Endothelial cell of umbilical vein (primary cell): ENCODE results near the gene VAV2. TPM values are rescaled to one million over a fixed set of nuclear protein-coding genes. Genes with fewer than 3 reads are reported as not detected.

Experiments used
- BruUV-seq: library from RNA; stranded (reverse); fragments of 400-500 nt; replicated peaks from 2 replicates; lab custom pipeline; 2021; lab: Mats Ljungman, UMichigan
- CTCF ChIA-PET: fragments of 300-600, 350-600 bp; sonication (Branson Sonifier 250); formaldehyde crosslinking; loops from one replicate; lab custom pipeline; 2021; ENCODE audit warnings: antibody characterized with exemption, inconsistent platforms; lab: Charles Lee
- POLR2A ChIA-PET: fragments of 300-600, 350-600 bp; sonication (Branson Sonifier 250); formaldehyde crosslinking; loops from one replicate; lab custom pipeline; 2021; ENCODE audit warnings: antibody characterized with exemption, inconsistent platforms; lab: Charles Lee
- DNase-seq: peaks from one replicate; pipeline ENCODE4 v3.0.0-alpha.2; 2011; ENCODE audit warnings: low read depth, low spot score
- FAIRE-seq: peaks from 2 replicates; lab custom pipeline; 2011; peaks lifted over from hg19 to GRCh38; lab: Jason Lieb, UNC
- H2AFZ ChIP-seq: 2 replicates; pipeline ENCODE4 v1.6.0; 2012; ENCODE audit warnings: low read depth, low read length, control low read depth, inconsistent platforms
- H3K27ac ChIP-seq: 2 replicates; pipeline ENCODE4 v1.5.1; 2011; ENCODE audit warnings: low read depth, mild to moderate bottlenecking, control low read depth, low read length, moderate library complexity; ENCODE audit not compliant: insufficient read depth
- H3K27me3 ChIP-seq, 2 experiments: 2 replicates each; pipeline versions ENCODE4 v1.6.0 to v1.6.1; 2011; ENCODE audit warnings: low read length in 2 of 2, mixed read lengths in 1 of 2; ENCODE audit not compliant: control insufficient read depth in 2 of 2, insufficient read depth in 2 of 2
- H3K36me3 ChIP-seq, 2 experiments: 2 replicates in 1 of 2; 3 replicates in 1 of 2; pipeline ENCODE4 v1.5.1; 2011; ENCODE audit warnings: low read length in 2 of 2, mild to moderate bottlenecking in 1 of 2, moderate library complexity in 1 of 2; ENCODE audit not compliant: control insufficient read depth in 2 of 2, insufficient read depth in 2 of 2; ENCODE audit errors: extremely low read depth in 1 of 2
- H3K4me1 ChIP-seq: 3 replicates; pipeline ENCODE4 v1.5.1; 2011; ENCODE audit warnings: mild to moderate bottlenecking, low read length; ENCODE audit not compliant: control insufficient read depth, insufficient read depth; ENCODE audit errors: extremely low read depth
- H3K4me2 ChIP-seq: 2 replicates; pipeline ENCODE4 v1.6.1; 2011; ENCODE audit warnings: low read length, control low read depth, mixed read lengths; ENCODE audit not compliant: insufficient read depth
- H3K4me3 ChIP-seq, 3 experiments: fragments of 200-600 bp in 1 of 3; sonication (generic), shearing (Covaris generic) in 1 of 3; replicated peaks in 1 of 3; 2 replicates each; pipeline ENCODE4 v1.5.1; 2011 to 2016; ENCODE audit warnings: control low read depth in 3 of 3, low read length in 3 of 3, mild to moderate bottlenecking in 2 of 3, inconsistent platforms in 1 of 3, low read depth in 1 of 3, moderate library complexity in 1 of 3; ENCODE audit not compliant: insufficient read depth in 1 of 3
- H3K79me2 ChIP-seq: 2 replicates; pipeline ENCODE4 v1.6.0; 2012; ENCODE audit warnings: low read length, inconsistent platforms; ENCODE audit not compliant: control insufficient read depth, insufficient read depth
- H3K9ac ChIP-seq: replicated peaks from 2 replicates; pipeline ENCODE3; 2011; ENCODE audit warnings: low read length, control low read depth; ENCODE audit not compliant: insufficient read depth; ENCODE audit errors: extremely low read depth
- H3K9me1 ChIP-seq: replicated peaks from 3 replicates; pipeline ENCODE4 v1.6.0; 2011; ENCODE audit warnings: mild to moderate bottlenecking, low read length; ENCODE audit not compliant: control insufficient read depth, insufficient read depth; ENCODE audit errors: extremely low read depth
- H3K9me3 ChIP-seq: replicated peaks from 2 replicates; pipeline ENCODE4 v1.5.1; 2012; ENCODE audit warnings: low read length, inconsistent platforms; ENCODE audit not compliant: control insufficient read depth, insufficient read depth
- H4K20me1 ChIP-seq: replicated peaks from 2 replicates; pipeline ENCODE3; 2011; ENCODE audit warnings: mild to moderate bottlenecking, low read length; ENCODE audit not compliant: control insufficient read depth, insufficient read depth; ENCODE audit errors: extremely low read depth
- CTCF ChIP-seq, 2 donors: IDR thresholded peaks; 1 replicate in 1 of 2; 2 replicates in 1 of 2; pipeline ENCODE4 v1.5.1; 2011; ENCODE audit warnings: low read length in 2 of 2, mild to moderate bottlenecking in 2 of 2, moderate library complexity in 2 of 2, control low read depth in 1 of 2, inconsistent platforms in 1 of 2, low read depth in 1 of 2; ENCODE audit not compliant: insufficient read depth in 1 of 2; ENCODE audit errors: extremely low read depth in 1 of 2
- EZH2 ChIP-seq: IDR thresholded peaks from 2 replicates; pipeline ENCODE4 v1.6.1; 2012; ENCODE audit warnings: borderline replicate concordance, low read depth, mild to moderate bottlenecking, moderate library complexity, low read length, inconsistent platforms; ENCODE audit not compliant: severe bottlenecking
- FOS ChIP-seq: IDR thresholded peaks from 2 replicates; pipeline ENCODE4 v1.6.1; 2011; ENCODE audit warnings: mild to moderate bottlenecking, low read length, moderate library complexity, borderline replicate concordance; ENCODE audit not compliant: insufficient read depth
- GATA2 ChIP-seq: IDR thresholded peaks from 2 replicates; pipeline ENCODE4 v1.7.0; 2011; ENCODE audit warnings: low read depth, mild to moderate bottlenecking, moderate library complexity, mixed read lengths, low read length; ENCODE audit not compliant: insufficient read length, insufficient read depth
- JUN ChIP-seq: IDR thresholded peaks from 2 replicates; pipeline ENCODE4 v1.6.1; 2011; ENCODE audit warnings: borderline replicate concordance, low read depth; ENCODE audit not compliant: insufficient read length, insufficient read depth
- MYC ChIP-seq: IDR thresholded peaks from one replicate; pipeline ENCODE4 v1.6.1; 2011; ENCODE audit warnings: mild to moderate bottlenecking, low read depth, low read length
- POLR2A ChIP-seq: IDR thresholded peaks from 2 replicates; pipeline ENCODE4 v1.6.1; 2012; ENCODE audit warnings: low read depth, mild to moderate bottlenecking, control low read depth, low read length
- POLR2AphosphoS5 ChIP-seq: IDR thresholded peaks from 2 replicates; pipeline ENCODE4 v1.6.1; 2012; ENCODE audit warnings: low read depth, mild to moderate bottlenecking, control low read depth, low read length, moderate library complexity; ENCODE audit not compliant: insufficient read depth
- dilution Hi-C: fragments of 300-500 bp; cut with MboI; formaldehyde crosslinking; loops from one replicate; pipeline ENCODE4 v1.15.0; 2019; ENCODE audit warnings: low sequenced_read_pairs; ENCODE audit not compliant: extremely low pct_ligation_motif_present
- intact Hi-C: fragments of 100-400 bp; cut with micrococcal nuclease; formaldehyde crosslinking; loops from one replicate; pipeline ENCODE4 v1.10.0; 2022
- polyA plus RNA-seq, 4 experiments: library from polyadenylated mRNA; depleted of rRNA in 3 of 4; stranded (reverse) in 3 of 4; unstranded in 1 of 4; fragments of >200 nt; gene quantifications; 2 replicates each; pipeline versions ENCODE4 v1.2.1 to v1.2.3, GENCODE V29; 2011 to 2012; ENCODE audit warnings: missing spikeins in 1 of 4
- total RNA-seq: library from RNA; stranded (reverse); gene quantifications from 2 replicates; pipeline ENCODE4 v1.2.3, GENCODE V29; 2021
- TF ChIP-seq, protein P1 (sequence below): IDR thresholded peaks from 2 replicates; pipeline ENCODE4 v1.6.1; 2011; ENCODE audit not compliant: insufficient read depth, insufficient read length

The VAV2 gene
- total and polyA plus RNA-seq, 2 donors (not counting 3 experiments of a cell fraction or from before 2014, with no cell fraction given): 10.6 to 30.6 TPM

DNA sequence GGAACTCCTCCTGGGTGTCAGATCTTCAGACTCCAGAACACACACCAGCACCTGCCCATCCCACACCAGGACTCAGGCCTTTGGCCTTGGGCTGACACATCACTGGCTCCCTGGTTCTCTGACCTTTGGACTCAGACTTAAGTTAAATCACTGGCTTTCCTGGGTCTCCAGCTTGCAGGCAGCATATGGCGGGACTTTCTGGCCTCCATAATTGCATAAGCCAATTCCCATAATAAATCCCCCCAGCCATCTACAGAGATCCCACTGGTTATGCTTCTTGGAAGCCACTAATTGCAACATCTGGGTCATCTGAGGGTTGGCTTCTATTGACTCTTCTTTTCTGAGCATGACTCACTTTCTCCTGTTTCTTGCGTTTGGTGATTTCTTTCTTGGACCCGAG is 173.7 kb downstream of the VAV2 start:
- no TSS peak for BruUV-seq
- Histone ChIP-seq H3K36me3 (peaks cover 0 to 5% of the 10 kb centered on the region in 2 experiments), H3K4me3 (no peak overlapping the region), H3K9me3 (no peaks in the 10 kb centered on the region), H3K9ac (no peak overlapping the region), H3K27ac (no peak overlapping the region), H3K27me3 (no peaks in the 10 kb centered on the region), H3K4me2 (no peak overlapping the region), H4K20me1 (no peaks in the 10 kb centered on the region), H2AFZ (no peak overlapping the region), H3K79me2 (no peaks in the 10 kb centered on the region), H3K9me1 (no peaks in the 10 kb centered on the region), H3K4me1 (no peaks in the 10 kb centered on the region)
- TF ChIP-seq EZH2: no peak
- no peak for TF ChIP-seq CTCF (IDR thresholded peaks at IDR 0.05; ENCODE audit: extremely low read depth in 1 of 2, insufficient read depth in 1 of 2, low read depth in 1 of 2, low read length in 2 of 2)
- no peak for TF ChIP-seq FOS
- TF ChIP-seq, protein P1, sequence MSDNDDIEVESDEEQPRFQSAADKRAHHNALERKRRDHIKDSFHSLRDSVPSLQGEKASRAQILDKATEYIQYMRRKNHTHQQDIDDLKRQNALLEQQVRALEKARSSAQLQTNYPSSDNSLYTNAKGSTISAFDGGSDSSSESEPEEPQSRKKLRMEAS: no peak
- TF ChIP-seq MYC: no peak
- no peak for TF ChIP-seq JUN
- no peak for TF ChIP-seq GATA2
- TF ChIP-seq POLR2A: no peak
- TF ChIP-seq POLR2AphosphoS5: no peak
- dilution Hi-C loops (no loop called here), intact Hi-C loops (no loop called here)
- DNase-seq (no peak), FAIRE-seq (no peak)
- ChIA-PET CTCF (no interaction called here), POLR2A (no interaction called here)
